GM12878 (cell line): Measurements from ENCODE around the gene TYW3.

Source experiments
- CEBPZ ChIP-seq: fragments of 150-350 bp; IDR thresholded peaks from 2 replicates; pipeline ENCODE4 v1.6.1; 2016; ENCODE audit warnings: low read depth, low read length
- HCFC1 ChIP-seq: fragments of 150-350 bp; IDR thresholded peaks from 2 replicates; pipeline ENCODE4 v1.6.1; 2014; ENCODE audit warnings: low read length
- MYC ChIP-seq: IDR thresholded peaks from 2 replicates; pipeline ENCODE4 v1.6.1; 2011; ENCODE audit warnings: mild to moderate bottlenecking, low read length, moderate library complexity, inconsistent platforms; ENCODE audit not compliant: insufficient read depth, insufficient replicate concordance, insufficient read length, severe bottlenecking
- SP1 ChIP-seq: IDR thresholded peaks from one replicate; pipeline ENCODE4 v1.6.1; 2011; ENCODE audit warnings: low read depth, low read length

GRCh38 chr1:74785944-74786343 lies 53.0 kb downstream of the TYW3 start:
- TF ChIP-seq MYC = no peak
- no peak for TF ChIP-seq CEBPZ
- TF ChIP-seq SP1 = no peak
- TF ChIP-seq HCFC1 = no peak
